GM12864 (cell line): ENCODE data around the gene CCDC86.

Experiments used
- DNase-seq: peaks from one replicate; pipeline ENCODE4 v3.0.0-alpha.2; 2011; ENCODE audit warnings: low read depth
- H3K4me3 ChIP-seq: 2 replicates; pipeline ENCODE4 v1.5.1; 2011; ENCODE audit warnings: mild to moderate bottlenecking, low read depth, low read length, control low read depth
- CTCF ChIP-seq: IDR thresholded peaks from 2 replicates; pipeline ENCODE4 v1.5.1; 2011; ENCODE audit warnings: low read depth, mild to moderate bottlenecking, moderate library complexity, low read length, control low read depth, inconsistent platforms; ENCODE audit errors: missing control alignments

CCDC86 gene

GRCh38 chr11:60887556-60887955, 45.6 kb downstream of the CCDC86 start:
- peak; percentile 57 for TF ChIP-seq CTCF
- DNase-seq = no peak
- no peak overlapping the region for H3K4me3 ChIP-seq

- no peak for TF ChIP-seq CTCF
- H3K4me3 ChIP-seq = no peak overlapping the region
- DNase-seq = no peak
Measured at GRCh38 chr11:60889869-60890311, 48.0 kb downstream of the CCDC86 start.

- no peak for TF ChIP-seq CTCF
- no peak for DNase-seq
- H3K4me3 ChIP-seq = no peak overlapping the region
Measured at GRCh38 chr11:60890696-60891095, 48.8 kb downstream of the CCDC86 start.

- DNase-seq = no peak
- no peak overlapping the region for H3K4me3 ChIP-seq
- TF ChIP-seq CTCF = no peak
Measured at GRCh38 chr11:60891103-60891741, 49.3 kb downstream of the CCDC86 start.

- TF ChIP-seq CTCF = no peak
Measured at GRCh38 chr11:60895687-60896086, 53.8 kb downstream of the CCDC86 start.

GRCh38 chr11:60897496-60897895, 55.6 kb downstream of the CCDC86 start:
- no peak for TF ChIP-seq CTCF

More at GRCh38 chr11:60895687-60896086, 53.8 kb downstream of the CCDC86 start:
- DNase-seq = no peak
- no peak overlapping the region for H3K4me3 ChIP-seq

More at GRCh38 chr11:60897496-60897895, 55.6 kb downstream of the CCDC86 start:
- DNase-seq = no peak
- no peak overlapping the region for H3K4me3 ChIP-seq
